ENCODE data around the gene VENTX. TPM values are rescaled to one million over a fixed set of nuclear protein-coding genes. Genes with fewer than 3 reads are reported as not detected.
A peak's percentile ranks its signal among the peaks of the same experiment; 100 is the strongest.
"Not testable (repeated sequence)": the region's sequence is repeated elsewhere in the genome, so short reads cannot be mapped to it uniquely, and the experiment has no call there.

The VENTX gene
- total and polyA plus RNA-seq, 7 donors = 0.36 to 1.4 (median 0.83) TPM; not detected in 2

DNA sequence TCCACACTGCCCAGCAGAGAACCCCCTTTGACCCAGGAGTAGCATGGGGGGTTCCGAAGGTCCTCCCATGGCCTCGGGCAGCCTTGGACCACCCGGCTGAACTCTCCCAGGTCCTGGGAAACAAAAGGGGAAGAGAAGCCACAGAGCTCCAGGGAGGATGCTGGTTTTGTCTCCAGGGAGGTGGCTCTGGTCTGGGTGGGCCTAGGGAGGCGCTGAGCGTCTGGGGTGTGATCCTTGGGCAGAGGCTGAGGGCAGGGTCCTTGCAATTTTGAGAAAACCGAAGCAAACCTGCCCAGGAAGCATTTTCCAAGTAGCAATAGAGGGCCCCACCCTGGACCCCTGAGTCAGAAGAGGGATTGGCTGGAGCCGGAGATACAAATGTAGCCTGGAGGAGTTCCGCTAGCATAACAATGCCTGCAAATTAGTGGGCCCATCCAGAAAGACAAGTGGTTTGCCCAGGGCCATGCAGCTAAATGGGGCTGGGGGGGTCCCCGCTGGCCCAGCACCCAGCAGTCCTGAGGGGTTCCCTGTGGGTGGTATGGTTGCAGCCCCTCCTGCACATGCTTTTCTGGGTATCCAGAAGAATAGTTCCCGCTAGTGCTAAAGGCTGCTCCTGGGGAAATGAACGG lies 5.6 kb upstream of the VENTX start:
- peaks cover 0 to 25% (median 24%) of the 10 kb centered on the region in 4 donors for H3K4me1 ChIP-seq
- DNase-seq = no peak
- WGBS, 2 donors = 56 to 62% methylated on average over 11 of the region's 11 CpGs
- TF ChIP-seq, protein P1, sequence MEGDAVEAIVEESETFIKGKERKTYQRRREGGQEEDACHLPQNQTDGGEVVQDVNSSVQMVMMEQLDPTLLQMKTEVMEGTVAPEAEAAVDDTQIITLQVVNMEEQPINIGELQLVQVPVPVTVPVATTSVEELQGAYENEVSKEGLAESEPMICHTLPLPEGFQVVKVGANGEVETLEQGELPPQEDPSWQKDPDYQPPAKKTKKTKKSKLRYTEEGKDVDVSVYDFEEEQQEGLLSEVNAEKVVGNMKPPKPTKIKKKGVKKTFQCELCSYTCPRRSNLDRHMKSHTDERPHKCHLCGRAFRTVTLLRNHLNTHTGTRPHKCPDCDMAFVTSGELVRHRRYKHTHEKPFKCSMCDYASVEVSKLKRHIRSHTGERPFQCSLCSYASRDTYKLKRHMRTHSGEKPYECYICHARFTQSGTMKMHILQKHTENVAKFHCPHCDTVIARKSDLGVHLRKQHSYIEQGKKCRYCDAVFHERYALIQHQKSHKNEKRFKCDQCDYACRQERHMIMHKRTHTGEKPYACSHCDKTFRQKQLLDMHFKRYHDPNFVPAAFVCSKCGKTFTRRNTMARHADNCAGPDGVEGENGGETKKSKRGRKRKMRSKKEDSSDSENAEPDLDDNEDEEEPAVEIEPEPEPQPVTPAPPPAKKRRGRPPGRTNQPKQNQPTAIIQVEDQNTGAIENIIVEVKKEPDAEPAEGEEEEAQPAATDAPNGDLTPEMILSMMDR (IDR thresholded peaks at IDR 0.05) = no peak
- no peaks in the 10 kb centered on the region for H3K9me3 ChIP-seq
- H3K36me3 ChIP-seq = no peaks in the 10 kb centered on the region
- peaks cover 42 to 93% (median 75%) of the 10 kb centered on the region in 3 donors for H3K27me3 ChIP-seq
- no peak overlapping the region for H3K27ac ChIP-seq
- no peak overlapping the region for H3K4me3 ChIP-seq
- intact Hi-C loops (cut with DNase I) = no loop called here

DNA sequence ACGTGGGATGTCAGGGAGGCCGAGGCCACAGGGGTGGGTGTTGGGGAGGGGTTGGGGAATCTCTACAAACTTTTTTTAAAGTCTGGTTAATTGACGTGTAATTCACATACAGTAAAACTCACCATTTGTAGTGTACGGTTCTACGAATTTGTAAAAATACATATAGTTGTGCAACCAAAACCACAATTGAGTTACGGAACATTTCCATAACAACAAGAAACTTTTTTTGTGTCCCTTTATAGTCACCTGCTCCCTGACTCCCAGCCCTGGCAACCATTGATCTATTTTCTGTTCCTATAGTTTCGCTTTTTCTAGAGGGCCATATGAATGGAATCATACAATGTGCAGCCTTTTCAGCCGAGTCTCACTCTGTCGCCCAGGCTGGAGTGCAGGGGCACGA lies 2.9 kb upstream of the VENTX start:
- peaks cover 50 to 94% (median 86%) of the 10 kb centered on the region in 3 donors for H3K27me3 ChIP-seq
- intact Hi-C loops (cut with DNase I); H3K4me3 ChIP-seq; H3K27ac ChIP-seq; H3K9me3 ChIP-seq; DNase-seq; H3K36me3 ChIP-seq: not testable (repeated sequence)
- H3K4me1 ChIP-seq = peaks cover 0 to 38% (median 30%) of the 10 kb centered on the region in 4 donors
- 42 to 49% methylated on average over 8 of the region's 10 CpGs for WGBS, 2 donors

DNA sequence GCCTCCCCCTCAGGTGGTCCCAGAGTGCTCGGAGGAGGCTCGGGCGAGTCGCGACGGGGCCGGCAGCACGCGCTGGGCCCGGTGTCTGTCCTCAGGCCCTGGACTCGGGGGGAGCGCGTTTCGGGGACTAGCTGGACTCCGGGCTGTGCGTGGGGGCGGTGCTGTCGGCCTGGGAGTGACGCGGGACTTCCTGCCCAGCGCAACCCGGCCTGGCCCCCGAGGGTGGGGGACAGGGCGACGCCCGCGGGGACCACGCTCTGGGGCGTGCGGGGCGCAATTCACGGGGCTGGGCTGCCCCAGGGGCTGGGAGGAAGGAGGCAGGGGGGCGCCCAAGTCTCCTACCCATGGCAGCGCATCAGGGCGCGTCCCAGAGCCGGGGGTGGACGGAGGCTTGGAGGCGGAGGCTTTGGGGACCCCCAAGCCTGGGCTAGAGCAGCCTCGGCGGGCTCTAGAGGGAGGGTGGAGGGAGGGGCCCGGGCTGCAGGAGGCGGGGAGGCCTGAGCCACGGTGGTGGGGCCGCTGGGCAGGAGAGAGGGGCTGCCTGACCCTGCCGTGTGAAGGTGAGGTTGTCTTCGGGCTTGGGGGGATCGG lies 2.3 kb upstream of the VENTX start:
- H3K27ac ChIP-seq = peak overlapping the region in 2 of 4 donors; percentile 27 to 37
- TF ChIP-seq, protein P1 (IDR thresholded peaks at IDR 0.05) = no peak
- H3K4me1 ChIP-seq = peaks cover 0 to 36% (median 26%) of the 10 kb centered on the region in 4 donors
- 6 to 14% methylated on average over 48 of the region's 48 CpGs for WGBS, 2 donors
- no peak for DNase-seq
- H3K4me3 ChIP-seq = peak overlapping the region in 3 of 4 donors; percentile 7 to 33 (median 27)
- H3K9me3 ChIP-seq = no peaks in the 10 kb centered on the region
- H3K36me3 ChIP-seq = no peaks in the 10 kb centered on the region
- peaks cover 45 to 94% (median 84%) of the 10 kb centered on the region in 3 donors for H3K27me3 ChIP-seq
- intact Hi-C loops (cut with DNase I) = no loop called here

DNA sequence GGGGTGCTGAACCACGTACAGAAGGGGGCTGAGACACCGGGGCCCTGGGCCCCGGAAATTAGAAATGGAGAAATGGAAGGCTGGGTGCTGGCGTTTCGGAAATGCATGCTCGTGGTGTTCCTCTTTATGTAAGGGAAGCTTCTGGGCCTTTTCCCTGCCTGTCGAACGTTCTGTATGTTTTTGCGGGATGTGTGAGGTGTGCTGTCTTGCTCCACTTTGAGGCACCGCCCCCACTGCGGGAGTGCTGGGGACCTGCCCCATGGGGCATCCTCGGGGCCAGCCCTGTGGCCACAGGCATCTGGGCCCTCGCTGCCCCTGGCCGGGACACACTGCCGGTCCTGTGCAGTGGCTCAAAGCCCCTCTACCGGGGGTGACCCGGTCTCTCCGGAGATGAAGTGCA lies 1.7 kb upstream of the VENTX start:
- peak overlapping the region in 2 of 4 donors; percentile 27 to 33 for H3K4me3 ChIP-seq
- 4 to 5% methylated on average over 18 of the region's 18 CpGs for WGBS, 2 donors
- H3K36me3 ChIP-seq = no peaks in the 10 kb centered on the region
- H3K4me1 ChIP-seq = peaks cover 0 to 32% (median 21%) of the 10 kb centered on the region in 4 donors
- H3K27me3 ChIP-seq = peaks cover 40 to 94% (median 79%) of the 10 kb centered on the region in 3 donors
- TF ChIP-seq, protein P1 (IDR thresholded peaks at IDR 0.05) = no peak
- TF ChIP-seq POLR2A (IDR thresholded peaks at IDR 0.05) (no peak), POLR2AphosphoS5 (IDR thresholded peaks at IDR 0.05) (no peak), EP300 (IDR thresholded peaks at IDR 0.05) (no peak)
- no peaks in the 10 kb centered on the region for H3K9me3 ChIP-seq
- intact Hi-C loops (cut with DNase I) = no loop called here
- no peak for DNase-seq
- H3K27ac ChIP-seq = no peak overlapping the region

DNA sequence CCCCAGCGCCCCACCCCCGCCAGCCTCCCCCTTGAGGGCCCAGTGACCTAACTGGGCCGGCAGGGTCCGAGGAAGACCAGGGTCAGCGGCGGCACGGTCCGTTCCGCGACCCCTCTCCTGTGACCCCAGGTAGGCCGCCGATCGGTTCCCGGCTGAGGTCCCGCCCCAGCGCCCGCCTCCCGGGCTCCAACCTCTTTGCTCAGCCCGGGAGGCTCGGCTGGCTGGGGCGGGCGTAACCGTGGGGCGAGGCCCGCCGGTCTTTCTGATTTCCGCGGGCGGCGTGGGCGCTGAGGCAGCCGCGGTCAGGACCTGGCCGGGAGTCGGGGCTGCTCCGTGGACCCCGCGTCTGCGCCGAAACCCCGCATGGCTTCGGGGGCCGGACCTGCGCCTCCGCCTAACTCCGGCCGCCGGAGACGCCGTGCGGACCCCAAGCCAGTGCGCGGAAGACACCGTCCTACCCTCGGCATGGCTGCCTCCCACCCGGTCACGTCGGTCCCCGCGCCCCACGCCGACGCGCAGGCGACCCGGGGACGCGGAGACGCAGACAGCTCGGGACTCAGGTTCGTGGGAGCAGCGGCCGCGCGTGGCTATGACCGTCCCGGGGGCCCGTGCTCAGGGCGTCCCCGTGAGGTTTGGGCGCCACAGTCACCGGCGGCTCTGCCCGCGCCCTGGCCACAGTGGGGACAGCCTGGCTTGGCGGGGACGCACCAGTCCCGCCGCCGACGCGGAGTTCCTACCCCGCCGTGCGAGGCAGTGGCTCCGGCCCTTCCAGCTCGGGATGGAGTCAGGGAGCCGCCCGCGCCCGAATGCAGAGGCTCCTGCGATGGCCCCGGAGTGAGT lies 1.0 kb upstream of the VENTX start:
- TF ChIP-seq POLR2A (IDR thresholded peaks at IDR 0.05) (no peak), POLR2AphosphoS5 (IDR thresholded peaks at IDR 0.05) (no peak), EP300 (IDR thresholded peaks at IDR 0.05) (no peak)
- TF ChIP-seq, protein P1 (IDR thresholded peaks at IDR 0.05) = no peak
- H3K27me3 ChIP-seq = peaks cover 34 to 94% (median 75%) of the 10 kb centered on the region in 3 donors
- no peak for DNase-seq
- peaks cover 0 to 32% (median 21%) of the 10 kb centered on the region in 4 donors for H3K4me1 ChIP-seq
- 2 to 4% methylated on average over 103 of the region's 103 CpGs for WGBS, 2 donors
- intact Hi-C loops (cut with DNase I) = no loop called here
- no peaks in the 10 kb centered on the region for H3K9me3 ChIP-seq
- no peak overlapping the region for H3K27ac ChIP-seq
- H3K36me3 ChIP-seq = no peaks in the 10 kb centered on the region
- peak overlapping the region in 3 of 4 donors; percentile 3 to 33 (median 27) for H3K4me3 ChIP-seq

All from sigmoid colon (tissue), 7 donors.